Thoracic aorta (tissue), 2 donors: ENCODE data around the gene KLHL18. TPM values are rescaled to one million over a fixed set of nuclear protein-coding genes. Genes with fewer than 3 reads are reported as not detected.

Source experiments
- ATAC-seq: fragments of 150-250 bp; one replicate; pipeline ENCODE4 v1.8.0; 2017; ENCODE audit warnings: low read depth; ENCODE audit not compliant: insufficient number of reproducible peaks, low FRiP score
- DNase-seq: peaks from one replicate; pipeline ENCODE4 v3.0.0-alpha.2; 2020; ENCODE audit warnings: low spot score
- H3K27ac ChIP-seq, 2 donors: fragments of 200-600 bp; sonication (generic); 1 replicate in 1 of 2; 2 replicates in 1 of 2; pipeline ENCODE4 v1.5.1; 2016; ENCODE audit warnings: mild to moderate bottlenecking in 2 of 2, moderate library complexity in 2 of 2
- H3K27me3 ChIP-seq: fragments of 200-600 bp; sonication (generic); replicated peaks from 2 replicates; pipeline ENCODE4 v1.6.0; 2016; ENCODE audit warnings: mild to moderate bottlenecking; ENCODE audit not compliant: insufficient read depth
- H3K36me3 ChIP-seq: fragments of 200-600 bp; sonication (generic); one replicate; pipeline ENCODE4 v1.5.1; 2016
- H3K4me1 ChIP-seq, 2 donors: fragments of 200-600 bp; sonication (generic); 1 replicate in 1 of 2; 2 replicates in 1 of 2; pipeline versions ENCODE4 v1.5.1 to v1.6.0; 2016; ENCODE audit warnings: low read depth in 2 of 2, mild to moderate bottlenecking in 1 of 2; ENCODE audit not compliant: control insufficient read depth in 1 of 2
- H3K4me3 ChIP-seq: fragments of 200-600 bp; sonication (generic); 2 replicates; pipeline ENCODE4 v1.5.1; 2016; ENCODE audit warnings: mild to moderate bottlenecking
- H3K9me3 ChIP-seq: fragments of 200-600 bp; sonication (generic); 2 replicates; pipeline ENCODE4 v1.5.1; 2016
- total RNA-seq, 2 donors: library from RNA; depleted of rRNA; stranded (reverse); fragments of >200 nt; gene quantifications; one replicate each; pipeline versions ENCODE4 v1.1.0 to v1.2.3, GENCODE V29; 2016
- TF ChIP-seq, protein P1 (sequence below): fragments of 200-600 bp; sonication (generic); IDR thresholded peaks from one replicate; pipeline ENCODE4 v1.5.1; 2019; ENCODE audit warnings: antibody characterized with exemption

Gene KLHL18
- total RNA-seq, 2 donors from 2014 or later, result 18.4 to 30.9 TPM

DNA sequence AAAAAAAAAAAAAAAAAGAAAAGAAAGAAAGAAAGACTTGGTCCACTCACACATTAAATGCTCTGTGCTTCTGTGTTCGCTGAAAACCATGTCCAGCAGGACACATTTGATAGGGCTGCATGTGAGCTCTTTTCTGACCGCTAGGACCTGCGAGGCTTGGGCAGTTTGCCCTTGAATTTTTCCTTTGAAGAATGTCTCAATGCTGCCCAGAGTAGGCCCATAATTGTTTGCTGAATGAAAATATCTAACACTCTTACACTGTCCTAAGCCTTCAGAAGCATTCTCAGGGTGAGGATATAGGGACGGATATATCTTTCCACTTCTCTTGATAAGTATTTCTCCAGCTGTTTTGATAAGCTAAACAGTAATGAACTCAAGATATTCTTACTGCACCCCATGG lies 6.2 kb upstream of the KLHL18 start:
- Histone ChIP-seq H3K4me3 (no peak overlapping the region), H3K27ac (no peak overlapping the region), H3K27me3 (no peaks in the 10 kb centered on the region), H3K36me3 (no peaks in the 10 kb centered on the region), H3K9me3 (no peaks in the 10 kb centered on the region), H3K4me1 (peaks cover 2 to 4% of the 10 kb centered on the region in 2 donors)
- TF ChIP-seq, protein P1, sequence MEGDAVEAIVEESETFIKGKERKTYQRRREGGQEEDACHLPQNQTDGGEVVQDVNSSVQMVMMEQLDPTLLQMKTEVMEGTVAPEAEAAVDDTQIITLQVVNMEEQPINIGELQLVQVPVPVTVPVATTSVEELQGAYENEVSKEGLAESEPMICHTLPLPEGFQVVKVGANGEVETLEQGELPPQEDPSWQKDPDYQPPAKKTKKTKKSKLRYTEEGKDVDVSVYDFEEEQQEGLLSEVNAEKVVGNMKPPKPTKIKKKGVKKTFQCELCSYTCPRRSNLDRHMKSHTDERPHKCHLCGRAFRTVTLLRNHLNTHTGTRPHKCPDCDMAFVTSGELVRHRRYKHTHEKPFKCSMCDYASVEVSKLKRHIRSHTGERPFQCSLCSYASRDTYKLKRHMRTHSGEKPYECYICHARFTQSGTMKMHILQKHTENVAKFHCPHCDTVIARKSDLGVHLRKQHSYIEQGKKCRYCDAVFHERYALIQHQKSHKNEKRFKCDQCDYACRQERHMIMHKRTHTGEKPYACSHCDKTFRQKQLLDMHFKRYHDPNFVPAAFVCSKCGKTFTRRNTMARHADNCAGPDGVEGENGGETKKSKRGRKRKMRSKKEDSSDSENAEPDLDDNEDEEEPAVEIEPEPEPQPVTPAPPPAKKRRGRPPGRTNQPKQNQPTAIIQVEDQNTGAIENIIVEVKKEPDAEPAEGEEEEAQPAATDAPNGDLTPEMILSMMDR, result no peak
- ATAC-seq (no peak), DNase-seq (no peak)

DNA sequence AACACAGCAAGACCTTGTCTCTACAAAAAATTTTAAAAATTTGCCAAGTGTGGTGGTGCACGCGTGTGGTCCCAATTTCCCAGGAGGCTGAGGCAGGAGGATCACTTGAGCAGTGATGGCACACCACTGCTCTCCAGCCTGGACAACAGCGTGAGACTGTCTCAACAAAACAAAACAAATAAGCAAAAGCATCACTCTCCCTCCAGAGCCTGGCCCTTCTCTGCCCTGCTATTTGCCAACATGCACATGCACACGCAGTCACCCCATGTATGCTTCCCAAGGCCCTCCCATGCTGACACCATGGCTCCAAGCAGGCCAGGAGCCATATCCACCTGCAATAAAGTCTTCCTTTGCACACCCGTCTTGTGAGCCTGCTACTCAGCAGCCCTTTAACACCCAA lies 2.2 kb upstream of the KLHL18 start:
- peaks cover 23 to 29% of the 10 kb centered on the region in 2 donors for H3K4me1 ChIP-seq
- DNase-seq (no peak), ATAC-seq (no peak)
- no peak overlapping the region for H3K4me3 ChIP-seq
- H3K27ac ChIP-seq, result no peak overlapping the region
- no peaks in the 10 kb centered on the region for H3K36me3 ChIP-seq
- H3K27me3 ChIP-seq, result no peaks in the 10 kb centered on the region
- no peaks in the 10 kb centered on the region for H3K9me3 ChIP-seq
- TF ChIP-seq, protein P1, result no peak

DNA sequence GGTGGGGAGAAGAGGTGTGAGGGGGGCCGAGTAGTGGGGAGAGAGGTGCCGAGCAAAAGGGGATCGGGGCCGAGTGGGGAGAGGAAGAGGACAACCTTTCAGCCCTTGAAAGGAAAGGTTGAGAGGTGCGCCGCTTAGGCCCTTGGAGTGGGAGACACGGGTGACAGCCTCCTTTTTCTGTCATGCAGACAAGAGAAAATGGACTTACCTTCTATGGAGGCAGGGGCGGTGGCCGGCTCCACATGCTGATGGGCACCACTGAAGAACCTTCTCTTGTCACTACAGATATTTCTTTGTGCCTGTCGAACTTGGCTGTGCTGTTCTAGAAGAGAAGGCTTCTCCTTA lies 421 bp downstream of the KLHL18 start:
- TF ChIP-seq, protein P1, result no peak
- no peak for ATAC-seq
- Histone ChIP-seq H3K27ac (peak overlapping the region; percentile 83 to 97), H3K9me3 (no peaks in the 10 kb centered on the region), H3K36me3 (peaks cover 5% of the 10 kb centered on the region), H3K27me3 (no peaks in the 10 kb centered on the region), H3K4me3 (peak overlapping the region; percentile 90), H3K4me1 (peaks cover 23 to 41% of the 10 kb centered on the region in 2 donors)
- DNase-seq, result no peak

DNA sequence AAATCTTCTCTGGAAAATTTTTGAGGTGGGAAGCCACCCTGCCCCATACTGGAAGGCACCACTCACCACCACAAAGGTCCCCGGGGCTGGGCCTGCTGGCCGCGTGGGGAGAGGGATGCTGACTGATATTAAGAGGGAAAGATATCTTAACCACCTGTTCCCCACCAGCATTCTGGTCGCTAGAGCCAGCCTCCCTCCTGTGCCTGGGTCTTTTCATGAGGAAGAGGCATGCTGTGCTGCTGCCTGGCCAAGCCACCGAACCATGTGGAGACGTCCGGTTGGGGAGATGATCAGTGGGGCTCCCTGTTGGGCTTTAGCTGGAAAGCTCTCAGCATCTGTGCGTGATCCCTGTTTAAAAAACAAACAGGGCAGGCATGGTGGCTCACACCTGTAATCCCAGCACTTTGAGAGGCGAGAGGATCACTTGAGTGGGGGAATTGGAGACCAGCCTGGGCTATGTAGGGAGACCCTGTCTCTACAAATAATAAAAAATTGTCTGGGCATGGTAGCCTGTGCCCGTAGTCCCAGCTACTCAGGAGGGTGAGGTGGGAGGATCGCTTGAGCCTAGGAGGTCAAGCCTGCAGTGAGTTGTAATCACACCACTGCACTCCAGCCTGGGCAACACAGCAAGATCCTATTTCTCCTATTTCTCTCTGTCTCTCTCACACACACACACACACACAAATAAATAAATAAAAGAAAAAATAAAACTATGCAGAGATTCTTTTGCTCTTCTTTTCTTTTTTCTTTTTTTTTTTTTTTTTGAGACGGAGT lies 1.0 kb downstream of the KLHL18 start:
- H3K27ac ChIP-seq, result peak overlapping the region; percentile 83 to 97
- H3K36me3 ChIP-seq, result peaks cover 7% of the 10 kb centered on the region
- H3K4me3 ChIP-seq, result peak overlapping the region; percentile 90
- H3K4me1 ChIP-seq, result peaks cover 23 to 41% of the 10 kb centered on the region in 2 donors
- no peak for DNase-seq
- H3K9me3 ChIP-seq, result no peaks in the 10 kb centered on the region
- TF ChIP-seq, protein P1, result no peak
- H3K27me3 ChIP-seq, result no peaks in the 10 kb centered on the region
- no peak for ATAC-seq

DNA sequence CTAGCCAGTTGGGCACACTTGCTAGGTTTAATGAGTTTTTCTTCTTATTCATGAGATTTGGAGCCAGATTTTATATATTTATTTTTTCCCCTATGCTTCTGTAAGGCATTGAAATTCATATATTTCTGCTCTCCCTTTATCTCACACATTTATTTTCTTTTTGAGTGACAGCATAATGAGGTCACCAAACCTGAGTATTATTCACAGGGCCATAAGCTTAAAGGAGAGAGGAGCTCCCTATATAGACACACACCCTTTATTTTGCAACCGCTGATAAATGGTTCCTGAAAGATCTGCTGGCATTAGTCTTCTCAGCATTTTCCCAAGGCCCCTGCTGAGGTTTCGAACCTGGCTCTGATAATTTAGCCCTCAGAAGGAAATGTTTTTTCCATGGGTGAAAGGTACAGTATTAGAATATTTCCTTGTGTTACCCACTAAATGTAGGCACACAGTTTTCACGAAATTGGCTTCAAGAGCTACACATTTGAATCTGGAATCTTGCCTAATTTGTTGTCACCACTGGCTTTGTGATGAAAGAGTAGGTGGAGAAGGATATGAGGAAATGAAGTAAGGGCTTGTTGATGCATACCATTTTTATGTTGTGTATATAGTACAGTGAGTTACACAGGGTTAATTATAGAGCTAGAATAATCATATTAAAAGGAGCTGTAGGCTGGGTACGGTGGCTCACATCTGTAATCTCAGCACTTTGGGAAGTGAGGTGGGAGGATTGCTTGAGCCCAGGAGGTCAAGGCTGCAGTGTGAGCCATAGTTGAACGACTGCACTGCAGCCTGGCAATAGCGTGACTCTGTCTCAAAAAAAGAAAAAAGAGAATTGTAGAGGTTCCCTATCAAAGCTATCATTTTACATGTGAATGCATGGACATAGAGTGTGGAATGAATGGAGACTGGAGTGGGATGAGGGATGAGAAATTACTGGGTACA lies 6.5 kb downstream of the KLHL18 start:
- TF ChIP-seq, protein P1, result no peak
- Histone ChIP-seq H3K4me3 (no peak overlapping the region), H3K27me3 (no peaks in the 10 kb centered on the region), H3K4me1 (peaks cover 6 to 25% of the 10 kb centered on the region in 2 donors), H3K9me3 (no peaks in the 10 kb centered on the region), H3K27ac (no peak overlapping the region), H3K36me3 (peaks cover 7% of the 10 kb centered on the region)
- no peak for ATAC-seq
- DNase-seq, result no peak
